Activated T-helper 1 cell treated with anti-CD3 and anti-CD28 coated beads, Interleukin-2, amount 50 U/mL, for 16 hours (primary cell): ENCODE data around the gene RNPS1.

Experiments
- DNase-seq, 2 donors: peaks; one replicate each; pipeline ENCODE4 v3.0.0-alpha.2; 2020; ENCODE audit warnings: low read depth in 1 of 2, low spot score in 1 of 2

Gene RNPS1

GRCh38 chr16:2267913-2268666, at the start of gene RNPS1:
Gene RNPS1, minus strand, starts transcription at chr16:2268126. Its CDS starts 3,483 bp downstream, at chr16:2264643.
- DNase-seq, result peak; percentile 95

GRCh38 chr16:2317231-2318020, 49.5 kb upstream of the RNPS1 start:
- DNase-seq, result no peak

GRCh38 chr16:2308089-2308962, 40.4 kb upstream of the RNPS1 start:
- no peak for DNase-seq

- no peak for DNase-seq
Measured at GRCh38 chr16:2299915-2300192, 31.9 kb upstream of the RNPS1 start.

- no peak for DNase-seq
Measured at GRCh38 chr16:2299121-2299914, 31.4 kb upstream of the RNPS1 start.

- no peak for DNase-seq
Measured at GRCh38 chr16:2298621-2299020, 30.7 kb upstream of the RNPS1 start.

GRCh38 chr16:2297506-2297860, 29.6 kb upstream of the RNPS1 start:
- no peak for DNase-seq

- DNase-seq, result no peak
Measured at GRCh38 chr16:2296661-2297505, 29.0 kb upstream of the RNPS1 start.

GRCh38 chr16:2295056-2295798, 27.3 kb upstream of the RNPS1 start:
- DNase-seq, result no peak

- DNase-seq, result no peak
Measured at GRCh38 chr16:2292221-2292620, 24.3 kb upstream of the RNPS1 start.

GRCh38 chr16:2289282-2289681, 21.4 kb upstream of the RNPS1 start:
- no peak for DNase-seq

GRCh38 chr16:2288726-2289125, 20.8 kb upstream of the RNPS1 start:
- no peak for DNase-seq

- DNase-seq, result no peak
Measured at GRCh38 chr16:2287916-2288547, 20.1 kb upstream of the RNPS1 start.

- DNase-seq, result no peak
Measured at GRCh38 chr16:2286550-2286949, 18.6 kb upstream of the RNPS1 start.

- no peak for DNase-seq
Measured at GRCh38 chr16:2285731-2286191, 17.8 kb upstream of the RNPS1 start.

GRCh38 chr16:2284797-2285576, 17.1 kb upstream of the RNPS1 start:
- no peak for DNase-seq

- DNase-seq, result no peak
Measured at GRCh38 chr16:2284001-2284770, 16.3 kb upstream of the RNPS1 start.
